ENCODE data around the gene VPREB3. TPM values are rescaled to one million over a fixed set of nuclear protein-coding genes. Genes with fewer than 3 reads are reported as not detected.

VPREB3 gene, protein sequence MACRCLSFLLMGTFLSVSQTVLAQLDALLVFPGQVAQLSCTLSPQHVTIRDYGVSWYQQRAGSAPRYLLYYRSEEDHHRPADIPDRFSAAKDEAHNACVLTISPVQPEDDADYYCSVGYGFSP
- total RNA-seq, result not detected

DNA sequence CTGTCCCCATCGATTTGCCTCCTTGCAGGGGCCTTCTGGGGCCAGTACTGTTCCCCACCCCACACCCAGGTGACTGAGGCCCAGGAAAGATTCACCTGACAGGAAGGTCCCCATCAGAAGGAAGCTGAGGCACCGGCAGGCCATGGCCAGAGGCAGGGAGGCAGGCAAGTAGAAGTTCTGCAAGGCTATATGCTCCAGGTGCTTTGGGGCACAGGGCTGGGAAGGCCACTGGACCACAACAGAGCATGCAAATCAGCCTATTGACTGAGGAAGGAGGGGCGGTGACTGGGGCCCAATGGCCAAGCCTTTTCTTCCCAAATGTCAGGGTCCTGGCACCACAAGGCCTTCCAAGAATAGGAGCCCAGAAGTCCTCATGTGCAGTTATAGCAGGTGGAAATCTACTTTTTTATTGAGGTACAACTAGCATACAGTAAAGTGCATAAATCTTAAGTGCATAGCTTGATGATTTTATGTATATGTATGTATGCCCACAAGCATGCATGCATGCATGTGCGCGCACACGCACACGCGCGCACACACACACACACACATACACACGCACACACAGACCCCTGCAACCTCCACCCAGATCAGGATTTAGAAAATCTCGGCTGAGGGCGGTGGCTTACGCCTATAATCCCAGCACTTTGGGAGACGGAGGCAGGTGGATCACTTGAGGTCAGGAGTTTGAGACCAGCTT is at the start of gene VPREB3:
VPREB3 (minus strand) TSS at position 206 of the 700 bp plus-strand sequence; CDS start at position 144, 62 bp downstream.
- Histone ChIP-seq H3K27me3 (no peaks in the 10 kb centered on the region), H3K36me3 (no peaks in the 10 kb centered on the region), H3K4me1 (peaks cover 5 to 9% of the 10 kb centered on the region in 2 donors), H3K9me3 (no peaks in the 10 kb centered on the region), H3K27ac (no peak within 1 kb of the TSS), H3K4me3 (replicated peaks in 1 of 3) (no peak within 1 kb of the TSS)
- no peak for TF ChIP-seq POLR2A (IDR thresholded peaks at IDR 0.05)
- TF ChIP-seq, protein P1, sequence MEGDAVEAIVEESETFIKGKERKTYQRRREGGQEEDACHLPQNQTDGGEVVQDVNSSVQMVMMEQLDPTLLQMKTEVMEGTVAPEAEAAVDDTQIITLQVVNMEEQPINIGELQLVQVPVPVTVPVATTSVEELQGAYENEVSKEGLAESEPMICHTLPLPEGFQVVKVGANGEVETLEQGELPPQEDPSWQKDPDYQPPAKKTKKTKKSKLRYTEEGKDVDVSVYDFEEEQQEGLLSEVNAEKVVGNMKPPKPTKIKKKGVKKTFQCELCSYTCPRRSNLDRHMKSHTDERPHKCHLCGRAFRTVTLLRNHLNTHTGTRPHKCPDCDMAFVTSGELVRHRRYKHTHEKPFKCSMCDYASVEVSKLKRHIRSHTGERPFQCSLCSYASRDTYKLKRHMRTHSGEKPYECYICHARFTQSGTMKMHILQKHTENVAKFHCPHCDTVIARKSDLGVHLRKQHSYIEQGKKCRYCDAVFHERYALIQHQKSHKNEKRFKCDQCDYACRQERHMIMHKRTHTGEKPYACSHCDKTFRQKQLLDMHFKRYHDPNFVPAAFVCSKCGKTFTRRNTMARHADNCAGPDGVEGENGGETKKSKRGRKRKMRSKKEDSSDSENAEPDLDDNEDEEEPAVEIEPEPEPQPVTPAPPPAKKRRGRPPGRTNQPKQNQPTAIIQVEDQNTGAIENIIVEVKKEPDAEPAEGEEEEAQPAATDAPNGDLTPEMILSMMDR (IDR thresholded peaks at IDR 0.05), result no peak
- WGBS, 2 donors, result 89 to 94% methylated on average over 14 of the region's 14 CpGs
- no peak for DNase-seq
- intact Hi-C loops (cut with DNase I), result no loop called here

- no peak overlapping the region for H3K4me3 ChIP-seq (replicated peaks in 1 of 3)
- no peak for DNase-seq
- no peaks in the 10 kb centered on the region for H3K9me3 ChIP-seq
- intact Hi-C loops (cut with DNase I), result no loop called here
- no peak for TF ChIP-seq POLR2A (IDR thresholded peaks at IDR 0.05)
- TF ChIP-seq, protein P1 (IDR thresholded peaks at IDR 0.05), result no peak
- peaks cover 66 to 70% of the 10 kb centered on the region in 2 donors for H3K36me3 ChIP-seq
- H3K4me1 ChIP-seq, result peaks cover 0 to 9% of the 10 kb centered on the region in 2 donors
- no peak overlapping the region for H3K27ac ChIP-seq
- H3K27me3 ChIP-seq, result no peaks in the 10 kb centered on the region
- WGBS, 2 donors, result 82 to 90% methylated on average over 7 to 9 of the region's 21 CpGs
Observed at GRCh38 chr22:23803001-23803819, 49.0 kb upstream of the VPREB3 start.

DNA sequence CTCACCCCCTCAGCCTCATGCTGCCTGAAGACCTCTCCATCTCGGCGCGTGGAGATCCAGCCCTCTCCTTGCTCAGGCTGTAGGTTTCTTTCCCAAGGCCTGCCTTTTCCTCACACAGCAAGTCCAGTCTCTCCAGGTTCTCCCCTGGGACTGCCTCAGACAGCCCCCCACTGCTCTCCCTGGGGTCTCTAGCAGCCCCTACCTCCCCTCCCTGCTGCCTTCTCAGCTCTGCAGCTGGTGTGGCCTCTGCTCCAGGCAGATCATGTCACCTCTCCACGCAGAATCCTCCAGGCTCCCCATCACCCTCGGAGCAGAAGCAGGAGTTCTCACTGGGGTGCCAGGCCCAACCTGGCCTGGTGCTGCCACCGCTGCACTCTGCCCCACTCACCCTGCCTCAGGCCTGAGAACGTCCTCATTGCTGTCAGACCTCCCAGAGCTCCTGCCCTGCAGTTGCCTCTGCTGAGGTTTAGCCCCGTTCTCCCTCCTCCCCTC is 47.7 kb upstream of the VPREB3 start:
- H3K4me3 ChIP-seq (replicated peaks in 1 of 3), result no peak overlapping the region
- intact Hi-C loops (cut with DNase I), result no loop called here
- H3K4me1 ChIP-seq, result peaks cover 0 to 9% of the 10 kb centered on the region in 2 donors
- TF ChIP-seq, protein P1 (IDR thresholded peaks at IDR 0.05), result no peak
- no peak for TF ChIP-seq POLR2A (IDR thresholded peaks at IDR 0.05)
- no peak for DNase-seq
- no peaks in the 10 kb centered on the region for H3K9me3 ChIP-seq
- WGBS, 2 donors, result 95 to 96% methylated on average over 8 of the region's 8 CpGs
- H3K27me3 ChIP-seq, result no peaks in the 10 kb centered on the region
- peaks cover 64 to 76% of the 10 kb centered on the region in 2 donors for H3K36me3 ChIP-seq
- H3K27ac ChIP-seq, result peak overlapping the region in 1 of 3 donors; percentile 56

- whole genome bisulfite sequencing, 2 donors, result 77 to 81% methylated on average over 11 of the region's 11 CpGs
- H3K27me3 ChIP-seq, result no peaks in the 10 kb centered on the region
- peak; percentile 77 to 78 for DNase-seq
- no peak overlapping the region for H3K4me3 ChIP-seq (replicated peaks in 1 of 3)
- no peaks in the 10 kb centered on the region for H3K9me3 ChIP-seq
- peaks cover 66 to 75% of the 10 kb centered on the region in 2 donors for H3K36me3 ChIP-seq
- peak overlapping the region; percentile 27 to 56 (median 45) for H3K27ac ChIP-seq
- H3K4me1 ChIP-seq, result peaks cover 0 to 9% of the 10 kb centered on the region in 2 donors
- intact Hi-C loops (cut with DNase I), result no loop called here
- no peak for TF ChIP-seq POLR2A (IDR thresholded peaks at IDR 0.05)
- TF ChIP-seq, protein P1 (IDR thresholded peaks at IDR 0.05), result no peak
Observed at GRCh38 chr22:23801238-23801821, 47.1 kb upstream of the VPREB3 start.
